Testis (tissue), 2 donors: ENCODE measurements around the gene ZNF777.

Experiments
- CTCF ChIP-seq, 3 experiments: fragments of 450-650 bp in 2 of 3; fragments of 200-600 bp in 1 of 3; sonication (generic) in 1 of 3; IDR thresholded peaks; one replicate each; pipeline ENCODE4 v1.5.1; 2016 to 2019; ENCODE audit warnings: antibody characterized with exemption in 3 of 3, mild to moderate bottlenecking in 2 of 3, moderate library complexity in 1 of 3
- POLR2A ChIP-seq: fragments of 450-650 bp; IDR thresholded peaks from one replicate; pipeline ENCODE4 v1.6.1; 2017; ENCODE audit warnings: antibody characterized with exemption, mild to moderate bottlenecking, moderate library complexity

- TF ChIP-seq CTCF (IDR thresholded peaks at IDR 0.05), result no peak
- TF ChIP-seq POLR2A, result no peak
Measured at GRCh38 chr7:149432121-149432691, 28.7 kb downstream of the ZNF777 start.
